ENCODE measurements around the gene TTLL5. TPM values are rescaled to one million over a fixed set of nuclear protein-coding genes. Genes with fewer than 3 reads are reported as not detected.

The TTLL5 gene
- total RNA-seq, 1 donor from 2014 or later: 51.9 TPM

GRCh38 chr14:75619548-75619947 is 41.5 kb upstream of the TTLL5 start:
- H3K27ac Mint-ChIP-seq: no peak overlapping the region

GRCh38 chr14:75625034-75625433 is 36.0 kb upstream of the TTLL5 start:
- no peaks in the 10 kb centered on the region for H3K36me3 Mint-ChIP-seq (ENCODE audit: insufficient read depth)
- peaks cover 8% of the 10 kb centered on the region for H3K4me1 Mint-ChIP-seq (ENCODE audit: low read depth)
- TF ChIP-seq CTCF (IDR thresholded peaks at IDR 0.05; ENCODE audit: unreplicated experiment): no peak
- DNase-seq (ENCODE audit: low spot score, unreplicated experiment): no peak
- no peaks in the 10 kb centered on the region for H3K9me3 Mint-ChIP-seq (ENCODE audit: low read depth)
- peaks cover 6% of the 10 kb centered on the region for H3K27me3 Mint-ChIP-seq
- no peak overlapping the region for H3K4me3 Mint-ChIP-seq (ENCODE audit: low read depth)
- no peak overlapping the region for H3K27ac Mint-ChIP-seq

More at GRCh38 chr14:75619548-75619947, 41.5 kb upstream of the TTLL5 start:
- no peak for DNase-seq (ENCODE audit: low spot score, unreplicated experiment)
- Mint-ChIP-seq H3K4me1 (ENCODE audit: low read depth) (peaks cover 2% of the 10 kb centered on the region), H3K27me3 (peaks cover 5% of the 10 kb centered on the region), H3K4me3 (ENCODE audit: low read depth) (no peak overlapping the region), H3K9me3 (ENCODE audit: low read depth) (no peaks in the 10 kb centered on the region), H3K36me3 (ENCODE audit: insufficient read depth) (no peaks in the 10 kb centered on the region)
- TF ChIP-seq CTCF (IDR thresholded peaks at IDR 0.05; ENCODE audit: unreplicated experiment): no peak

- Mint-ChIP-seq H3K9me3 (ENCODE audit: low read depth) (no peaks in the 10 kb centered on the region), H3K4me3 (ENCODE audit: low read depth) (no peak overlapping the region), H3K36me3 (ENCODE audit: insufficient read depth) (no peaks in the 10 kb centered on the region), H3K27ac (no peak overlapping the region), H3K27me3 (peaks cover 5% of the 10 kb centered on the region), H3K4me1 (ENCODE audit: low read depth) (peaks cover 12% of the 10 kb centered on the region)
- TF ChIP-seq CTCF (IDR thresholded peaks at IDR 0.05; ENCODE audit: unreplicated experiment): no peak
- DNase-seq (ENCODE audit: low spot score, unreplicated experiment): no peak
These were observed 34.6 kb upstream of the TTLL5 start for GRCh38 chr14:75626396-75626795.

- TF ChIP-seq CTCF (IDR thresholded peaks at IDR 0.05; ENCODE audit: unreplicated experiment): no peak
- H3K4me3 Mint-ChIP-seq (ENCODE audit: low read depth): no peak overlapping the region
- H3K36me3 Mint-ChIP-seq (ENCODE audit: insufficient read depth): no peaks in the 10 kb centered on the region
- DNase-seq (ENCODE audit: low spot score, unreplicated experiment): no peak
- peaks cover 14% of the 10 kb centered on the region for H3K4me1 Mint-ChIP-seq (ENCODE audit: low read depth)
- H3K9me3 Mint-ChIP-seq (ENCODE audit: low read depth): no peaks in the 10 kb centered on the region
- H3K27ac Mint-ChIP-seq: no peak overlapping the region
- H3K27me3 Mint-ChIP-seq: peaks cover 2% of the 10 kb centered on the region
These were observed 34.2 kb upstream of the TTLL5 start for GRCh38 chr14:75626863-75627262.

GRCh38 chr14:75627406-75627805 is 33.6 kb upstream of the TTLL5 start:
- no peaks in the 10 kb centered on the region for H3K9me3 Mint-ChIP-seq (ENCODE audit: low read depth)
- H3K4me3 Mint-ChIP-seq (ENCODE audit: low read depth): no peak overlapping the region
- H3K36me3 Mint-ChIP-seq (ENCODE audit: insufficient read depth): no peaks in the 10 kb centered on the region
- H3K27me3 Mint-ChIP-seq: peaks cover 2% of the 10 kb centered on the region
- peaks cover 15% of the 10 kb centered on the region for H3K4me1 Mint-ChIP-seq (ENCODE audit: low read depth)
- no peak for DNase-seq (ENCODE audit: low spot score, unreplicated experiment)
- TF ChIP-seq CTCF (IDR thresholded peaks at IDR 0.05; ENCODE audit: unreplicated experiment): no peak
- no peak overlapping the region for H3K27ac Mint-ChIP-seq
